Peyer's patch (tissue), 4 donors: ENCODE results near the gene SLC34A3. TPM values are rescaled to one million over a fixed set of nuclear protein-coding genes. Genes with fewer than 3 reads are reported as not detected.

Experiments used
- DNase-seq, 3 donors: peaks; one replicate each; pipeline ENCODE4 v3.0.0-alpha.2; 2017 to 2019
- H3K27ac ChIP-seq, 4 donors: fragments of 200-600 bp; sonication (generic); one replicate each; pipeline ENCODE4 v1.5.1; 2016 to 2019
- H3K27me3 ChIP-seq, 2 donors: fragments of 200-600 bp; sonication (generic); one replicate each; pipeline ENCODE4 v1.5.1; 2019
- H3K36me3 ChIP-seq, 3 donors: fragments of 200-600 bp; sonication (generic); one replicate each; pipeline ENCODE4 v1.5.1; 2016 to 2019
- H3K4me1 ChIP-seq, 4 donors: fragments of 200-600 bp; sonication (generic); one replicate each; pipeline ENCODE4 v1.5.1; 2016 to 2019
- H3K4me3 ChIP-seq, 4 donors: fragments of 200-600 bp; sonication (generic); 1 replicate in 3 of 4; 2 replicates in 1 of 4; pipeline ENCODE4 v1.5.1; 2016 to 2019; ENCODE audit warnings: mild to moderate bottlenecking in 1 of 4
- H3K9me3 ChIP-seq, 4 donors: fragments of 200-600 bp; sonication (generic); one replicate each; pipeline ENCODE4 v1.5.1; 2016 to 2019; ENCODE audit warnings: mild to moderate bottlenecking in 1 of 4
- POLR2A ChIP-seq, 2 donors: fragments of 450-650 bp; IDR thresholded peaks; one replicate each; pipeline ENCODE4 v1.5.1; 2017; ENCODE audit warnings: antibody characterized with exemption in 2 of 2, mild to moderate bottlenecking in 2 of 2, moderate library complexity in 2 of 2
- total RNA-seq, 4 donors: library from RNA; depleted of rRNA; stranded (reverse); fragments of >200 nt; gene quantifications; one replicate each; pipeline ENCODE4 v1.1.0, GENCODE V29; 2016
- TF ChIP-seq, protein P1 (sequence below), 6 experiments: fragments of 450-650 bp in 4 of 6; fragments of 200-600 bp in 2 of 6; sonication (generic) in 1 of 6; IDR thresholded peaks; one replicate each; pipeline ENCODE4 v1.5.1; 2017 to 2019; ENCODE audit warnings: antibody characterized with exemption in 6 of 6, mild to moderate bottlenecking in 3 of 6, moderate library complexity in 1 of 6

SLC34A3 gene
- total RNA-seq, 4 donors from 2014 or later, result 4.0 to 14.8 (median 13.3) TPM; not detected in 1

- DNase-seq, result no peak
Measured at GRCh38 chr9:137192859-137193258, 37.8 kb upstream of the SLC34A3 start.

GRCh38 chr9:137193771-137194170, 36.9 kb upstream of the SLC34A3 start:
- Histone ChIP-seq H3K4me1 (peaks cover 5 to 65% (median 10%) of the 10 kb centered on the region in 4 donors), H3K36me3 (peaks cover 0 to 31% (median 0%) of the 10 kb centered on the region in 3 donors), H3K27me3 (no peaks in the 10 kb centered on the region), H3K4me3 (peak overlapping the region in 2 of 4 donors; percentile 74 to 96), H3K9me3 (no peaks in the 10 kb centered on the region), H3K27ac (peak overlapping the region in 3 of 4 donors; percentile 85 to 98 (median 92))
- no peak for DNase-seq
- TF ChIP-seq, protein P1, sequence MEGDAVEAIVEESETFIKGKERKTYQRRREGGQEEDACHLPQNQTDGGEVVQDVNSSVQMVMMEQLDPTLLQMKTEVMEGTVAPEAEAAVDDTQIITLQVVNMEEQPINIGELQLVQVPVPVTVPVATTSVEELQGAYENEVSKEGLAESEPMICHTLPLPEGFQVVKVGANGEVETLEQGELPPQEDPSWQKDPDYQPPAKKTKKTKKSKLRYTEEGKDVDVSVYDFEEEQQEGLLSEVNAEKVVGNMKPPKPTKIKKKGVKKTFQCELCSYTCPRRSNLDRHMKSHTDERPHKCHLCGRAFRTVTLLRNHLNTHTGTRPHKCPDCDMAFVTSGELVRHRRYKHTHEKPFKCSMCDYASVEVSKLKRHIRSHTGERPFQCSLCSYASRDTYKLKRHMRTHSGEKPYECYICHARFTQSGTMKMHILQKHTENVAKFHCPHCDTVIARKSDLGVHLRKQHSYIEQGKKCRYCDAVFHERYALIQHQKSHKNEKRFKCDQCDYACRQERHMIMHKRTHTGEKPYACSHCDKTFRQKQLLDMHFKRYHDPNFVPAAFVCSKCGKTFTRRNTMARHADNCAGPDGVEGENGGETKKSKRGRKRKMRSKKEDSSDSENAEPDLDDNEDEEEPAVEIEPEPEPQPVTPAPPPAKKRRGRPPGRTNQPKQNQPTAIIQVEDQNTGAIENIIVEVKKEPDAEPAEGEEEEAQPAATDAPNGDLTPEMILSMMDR (IDR thresholded peaks at IDR 0.05), result no peak
- no peak for TF ChIP-seq POLR2A (IDR thresholded peaks at IDR 0.05)

More at GRCh38 chr9:137192859-137193258, 37.8 kb upstream of the SLC34A3 start:
- Histone ChIP-seq H3K27me3 (no peaks in the 10 kb centered on the region), H3K27ac (no peak overlapping the region), H3K4me1 (peaks cover 5 to 56% (median 11%) of the 10 kb centered on the region in 4 donors), H3K36me3 (peaks cover 0 to 31% (median 0%) of the 10 kb centered on the region in 3 donors), H3K9me3 (no peaks in the 10 kb centered on the region), H3K4me3 (no peak overlapping the region)
- no peak for TF ChIP-seq POLR2A (IDR thresholded peaks at IDR 0.05)
- TF ChIP-seq, protein P1 (IDR thresholded peaks at IDR 0.05), result no peak

DNA sequence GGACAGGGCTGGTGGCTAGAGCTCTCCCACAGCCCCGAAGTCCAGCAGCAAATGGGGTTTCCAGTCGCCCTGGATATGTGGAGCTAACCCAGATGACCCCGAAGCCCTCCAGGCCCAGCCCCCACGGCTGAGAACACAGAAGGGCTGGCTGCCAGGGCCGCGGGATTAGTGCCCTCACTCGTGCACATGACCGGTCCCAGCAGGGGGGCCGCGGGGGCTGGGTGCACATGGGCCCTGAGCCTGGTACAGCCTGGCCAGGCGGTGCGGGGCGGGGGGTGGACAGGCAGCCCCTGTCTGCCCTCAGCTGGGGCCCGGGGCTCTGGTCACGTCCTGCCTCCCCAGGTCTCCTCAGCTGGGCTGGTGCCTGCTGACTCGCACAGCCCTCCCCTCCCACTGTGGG, 36.3 kb upstream of the SLC34A3 start:
- Histone ChIP-seq H3K4me1 (peaks cover 5 to 68% (median 8%) of the 10 kb centered on the region in 4 donors), H3K27ac (peak overlapping the region in 3 of 4 donors; percentile 85 to 98 (median 92)), H3K27me3 (no peaks in the 10 kb centered on the region), H3K36me3 (peaks cover 0 to 31% (median 0%) of the 10 kb centered on the region in 3 donors), H3K9me3 (no peaks in the 10 kb centered on the region), H3K4me3 (peak overlapping the region in 2 of 4 donors; percentile 74 to 96)
- TF ChIP-seq POLR2A (IDR thresholded peaks at IDR 0.05), result no peak
- TF ChIP-seq, protein P1 (IDR thresholded peaks at IDR 0.05), result no peak
- no peak for DNase-seq

GRCh38 chr9:137194909-137195308, 35.8 kb upstream of the SLC34A3 start:
- peak in 2 of 3 donors; percentile 72 to 81 for DNase-seq
- H3K4me3 ChIP-seq, result peak overlapping the region in 2 of 4 donors; percentile 74 to 96
- H3K27ac ChIP-seq, result peak overlapping the region in 3 of 4 donors; percentile 85 to 98 (median 92)
- H3K27me3 ChIP-seq, result no peaks in the 10 kb centered on the region
- H3K9me3 ChIP-seq, result no peaks in the 10 kb centered on the region
- TF ChIP-seq, protein P1 (IDR thresholded peaks at IDR 0.05), result no peak
- TF ChIP-seq POLR2A (IDR thresholded peaks at IDR 0.05), result peak in 1 of 2 donors; percentile 5
- H3K36me3 ChIP-seq, result peaks cover 0 to 31% (median 0%) of the 10 kb centered on the region in 3 donors
- H3K4me1 ChIP-seq, result peaks cover under 1 to 67% (median 8%) of the 10 kb centered on the region in 4 donors

DNA sequence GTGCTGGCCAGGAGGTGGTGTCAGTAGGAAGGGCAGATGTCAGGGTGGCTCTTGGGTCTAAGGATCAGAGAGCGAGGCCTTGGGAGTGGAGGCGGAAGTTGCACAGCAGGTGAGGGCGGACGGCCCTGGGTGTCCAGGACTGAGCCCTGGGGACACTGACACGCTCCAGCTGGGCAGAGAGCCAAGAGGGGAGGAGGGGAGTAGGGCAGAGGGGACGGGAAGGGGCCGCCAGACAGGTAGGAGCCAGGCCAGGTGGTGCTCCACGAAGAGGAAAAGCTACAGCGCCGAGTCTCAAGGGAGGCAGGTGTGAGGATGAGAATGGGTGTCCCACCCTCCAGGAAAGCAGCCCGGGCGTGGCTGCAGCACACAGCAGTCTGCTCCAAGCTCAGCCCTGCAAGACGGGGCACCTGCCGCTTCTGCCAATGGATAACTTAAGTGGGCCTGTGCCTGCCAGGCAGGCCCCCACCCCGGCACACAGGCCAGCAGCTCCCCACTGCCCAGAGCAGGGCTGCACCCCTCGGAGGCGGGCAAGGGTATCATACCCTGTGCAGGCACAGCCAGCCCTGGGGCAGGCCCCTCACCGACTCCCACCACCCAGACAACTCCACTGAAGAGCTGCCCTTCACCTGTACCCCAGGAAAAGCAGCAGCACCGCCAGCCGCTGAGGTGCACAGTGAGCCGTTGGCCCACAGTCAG, 35.0 kb upstream of the SLC34A3 start:
- DNase-seq, result peak in 2 of 3 donors; percentile 83 to 92
- Histone ChIP-seq H3K4me3 (peak overlapping the region in 2 of 4 donors; percentile 74 to 96), H3K9me3 (no peaks in the 10 kb centered on the region), H3K27me3 (no peaks in the 10 kb centered on the region), H3K4me1 (peaks cover 0 to 60% (median 5%) of the 10 kb centered on the region in 4 donors), H3K27ac (peak overlapping the region in 3 of 4 donors; percentile 85 to 98 (median 92)), H3K36me3 (peaks cover 0 to 26% (median 0%) of the 10 kb centered on the region in 3 donors)
- TF ChIP-seq POLR2A (IDR thresholded peaks at IDR 0.05), result peak; percentile 49 to 64
- TF ChIP-seq, protein P1 (IDR thresholded peaks at IDR 0.05), result peak in 2 of 6 experiments; percentile 18 to 30
